HepG2 (cell line): ENCODE measurements around the gene FANCL.
"Not testable (repeated sequence)": the region's sequence is repeated elsewhere in the genome, so short reads cannot be mapped to it uniquely, and the experiment has no call there.

Experiments
- EP300 ChIP-seq, 3 experiments: sonication (generic) in 1 of 3; formaldehyde crosslinking in 1 of 3; IDR thresholded peaks; 2 replicates each; pipeline versions ENCODE4 v1.5.1 to v1.6.1; 2011 to 2020; ENCODE audit warnings: low read depth in 2 of 3, low read length in 2 of 3, borderline replicate concordance in 1 of 3, improper control_type of control experiment in 1 of 3, mild to moderate bottlenecking in 1 of 3, missing genetic modification reagents in 1 of 3, moderate library complexity in 1 of 3
- ZKSCAN1 ChIP-seq: fragments of 150-350 bp; IDR thresholded peaks from 2 replicates; pipeline ENCODE4 v1.6.1; 2014; ENCODE audit warnings: low read length

DNA sequence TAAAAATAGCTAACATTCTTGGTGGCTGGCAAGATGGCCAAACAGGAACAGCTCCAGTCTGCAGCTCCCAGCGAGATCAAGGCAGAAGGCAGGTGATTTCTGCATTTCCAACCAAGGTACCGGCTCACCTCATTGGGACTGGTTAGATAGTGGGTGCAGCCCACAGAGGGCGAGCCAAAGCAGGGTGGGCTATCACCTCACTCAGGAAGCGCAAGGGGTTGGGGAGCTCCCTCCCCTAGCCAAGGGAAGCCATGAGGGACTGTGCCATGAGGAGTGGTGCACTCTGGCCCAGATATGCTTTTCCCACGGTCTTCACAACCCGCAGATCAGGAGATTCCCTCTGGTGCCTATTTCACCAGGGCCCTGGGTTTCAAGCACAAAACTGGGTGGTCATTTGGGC lies 73.0 kb downstream of the FANCL start:
- TF ChIP-seq ZKSCAN1; EP300 (IDR thresholded peaks at IDR 0.05; ENCODE audit: low read depth in 2 of 2, low read length in 2 of 2); EP300 (CRISPR knock-in tag; IDR thresholded peaks at IDR 0.05; ENCODE audit: borderline replicate concordance): not testable (repeated sequence)
